HG03571 (cell line): ENCODE results near the gene CUL7.
A peak's percentile ranks its signal among the peaks of the same experiment; 100 is the strongest.
"Not testable (repeated sequence)": the region's sequence is repeated elsewhere in the genome, so short reads cannot be mapped to it uniquely, and the experiment has no call there.

Experiments used
- ATAC-seq: cut with Tn5 transposase; IDR thresholded peaks from one replicate; pipeline ENCODE4 v1.9.1; 2021; ENCODE audit not compliant: unreplicated experiment

CUL7 gene

DNA sequence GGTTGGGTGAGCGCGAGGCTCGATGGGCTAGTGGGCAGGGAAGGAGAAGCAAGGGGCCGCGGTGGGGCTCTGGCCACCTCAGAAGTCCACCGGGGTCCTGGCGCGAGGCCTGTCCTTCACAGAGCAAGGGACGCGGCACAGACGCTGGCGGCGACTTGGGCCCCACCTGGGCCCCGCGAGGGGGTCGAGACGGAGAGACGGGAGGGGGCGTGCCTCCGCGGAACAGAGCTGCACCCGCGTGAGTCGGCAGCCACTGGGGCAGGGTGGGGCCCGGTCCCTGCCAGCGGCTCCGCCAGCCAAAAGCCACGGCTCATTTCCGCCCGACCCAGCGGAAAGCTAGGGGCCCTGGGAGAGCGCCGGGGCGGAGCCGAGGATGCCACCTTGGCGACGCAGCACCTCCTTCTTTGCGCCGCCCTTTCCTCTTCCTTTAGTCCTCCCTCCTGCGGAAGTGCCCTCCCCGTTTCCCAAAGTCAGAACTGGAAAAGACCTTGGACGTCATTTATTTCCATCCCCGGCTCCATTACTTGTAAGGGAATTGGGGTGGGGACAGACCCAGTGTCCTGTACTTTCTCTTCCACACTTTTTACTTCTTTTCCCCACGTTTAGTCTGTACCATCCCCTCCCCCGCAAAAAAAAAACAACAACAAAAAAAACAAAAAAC lies at the start of gene CUL7:
TSS of gene CUL7 (minus strand) at position 307 of the 661 bp plus-strand sequence. CDS start 1,063 bp downstream, outside the sequence.
- peak; percentile 69 for ATAC-seq

DNA sequence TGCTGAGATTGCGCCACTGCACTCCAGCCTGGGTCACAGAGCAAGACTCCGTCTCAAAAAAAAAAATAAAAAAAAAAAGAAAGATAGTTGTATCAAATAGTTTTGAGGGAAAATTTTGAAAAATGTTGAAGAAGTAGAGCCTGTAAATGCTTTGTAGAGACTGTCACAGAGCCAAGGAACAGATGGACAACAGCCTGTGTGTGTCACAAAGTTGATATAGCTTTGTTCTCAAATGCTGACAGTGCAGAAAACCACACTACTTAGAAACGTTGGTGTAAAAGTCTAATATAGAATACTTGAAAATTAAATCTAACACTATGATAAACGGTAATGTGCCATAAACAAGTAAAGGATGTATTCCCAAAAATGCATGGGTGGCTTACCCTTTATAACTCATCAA lies 47.8 kb upstream of the CUL7 start:
- no peak for ATAC-seq

DNA sequence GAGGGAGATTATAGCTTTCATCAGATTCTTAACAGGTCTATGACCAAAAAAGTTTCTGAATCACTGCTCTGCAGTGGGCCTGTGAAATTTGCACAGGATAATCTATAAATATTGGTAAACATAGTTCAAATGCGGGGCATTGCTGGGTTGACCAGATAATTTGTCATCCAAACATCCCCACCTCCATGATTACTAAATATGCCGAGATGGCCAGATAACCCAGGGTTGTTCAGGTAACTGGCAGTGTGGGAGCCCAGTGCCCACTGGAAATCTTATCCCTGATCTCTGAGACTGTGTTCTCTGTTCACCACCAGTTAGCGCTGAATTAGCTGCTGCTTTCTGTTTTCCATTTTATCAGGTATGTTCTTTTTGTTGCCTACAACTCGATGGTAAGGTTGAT lies 43.9 kb upstream of the CUL7 start:
- ATAC-seq = no peak

DNA sequence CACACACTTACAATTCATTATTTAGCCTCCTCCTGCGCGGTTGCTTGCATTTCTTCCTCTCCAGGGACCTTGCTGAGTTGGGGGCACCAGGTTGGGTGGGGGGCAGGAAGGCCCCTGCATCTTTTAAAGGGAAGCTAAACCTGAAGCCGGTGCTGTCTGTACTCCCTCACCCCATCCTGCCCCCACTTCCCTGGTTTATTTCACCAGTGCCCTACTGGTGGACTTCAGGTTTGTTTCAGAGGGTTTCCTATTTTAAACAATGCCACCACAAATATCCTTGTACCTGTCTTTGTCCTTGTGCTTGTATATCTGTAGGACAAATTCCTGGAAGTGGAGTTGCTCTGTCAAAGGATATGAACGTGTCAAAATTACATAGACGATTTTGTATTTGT lies 43.4 kb upstream of the CUL7 start:
- no peak for ATAC-seq

DNA sequence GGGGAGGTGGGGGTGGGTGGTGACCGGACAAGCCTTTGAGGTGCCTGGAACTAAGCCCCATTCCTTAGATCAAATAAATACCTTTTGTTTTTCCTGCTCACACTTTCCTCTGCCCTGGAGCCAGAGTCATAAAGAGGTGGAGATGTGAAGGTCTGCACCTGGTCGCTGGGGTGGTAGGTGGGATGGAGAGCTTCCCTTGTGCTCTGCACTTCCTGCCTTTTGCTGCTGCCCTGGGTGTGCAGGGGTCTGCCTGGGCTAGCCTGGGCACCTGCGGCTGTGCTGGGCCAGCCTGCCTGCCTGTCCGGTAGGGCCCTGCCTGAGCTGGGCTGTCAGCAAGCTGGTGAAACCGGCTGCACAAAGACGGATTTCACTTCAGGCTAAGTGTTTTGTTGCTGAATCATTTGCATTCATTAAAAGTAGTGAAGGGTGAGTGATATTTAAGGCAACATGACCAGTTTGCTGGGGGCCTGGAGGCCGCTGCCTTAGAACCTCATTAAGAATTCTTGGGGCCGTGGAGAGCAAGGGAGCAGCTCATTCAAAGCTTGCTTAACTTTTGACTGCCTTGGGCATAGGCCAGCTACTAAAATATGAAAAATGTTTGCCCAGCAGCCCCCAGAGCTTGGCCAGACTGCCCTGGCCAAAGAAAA lies 42.9 kb upstream of the CUL7 start:
- no peak for ATAC-seq

DNA sequence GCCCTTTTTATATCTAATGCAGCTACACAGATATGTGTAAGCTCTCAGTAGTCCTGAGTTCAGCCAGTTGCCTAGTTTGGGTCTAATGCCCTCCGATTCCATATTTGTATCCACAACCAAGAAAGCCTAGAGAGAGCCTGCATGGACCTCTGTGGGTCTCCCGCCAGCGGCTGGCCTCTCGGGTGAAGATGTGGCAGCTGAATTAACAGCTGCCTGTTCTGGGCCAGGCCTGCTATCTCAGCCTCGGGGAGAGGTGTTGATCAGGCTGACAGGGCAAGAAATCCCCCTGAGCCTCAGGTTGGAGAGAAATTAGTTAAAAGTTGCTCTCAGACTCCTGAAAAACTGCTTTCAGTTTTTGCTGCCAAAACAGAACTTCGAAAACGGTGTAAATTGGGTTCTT lies 42.3 kb upstream of the CUL7 start:
- no peak for ATAC-seq

DNA sequence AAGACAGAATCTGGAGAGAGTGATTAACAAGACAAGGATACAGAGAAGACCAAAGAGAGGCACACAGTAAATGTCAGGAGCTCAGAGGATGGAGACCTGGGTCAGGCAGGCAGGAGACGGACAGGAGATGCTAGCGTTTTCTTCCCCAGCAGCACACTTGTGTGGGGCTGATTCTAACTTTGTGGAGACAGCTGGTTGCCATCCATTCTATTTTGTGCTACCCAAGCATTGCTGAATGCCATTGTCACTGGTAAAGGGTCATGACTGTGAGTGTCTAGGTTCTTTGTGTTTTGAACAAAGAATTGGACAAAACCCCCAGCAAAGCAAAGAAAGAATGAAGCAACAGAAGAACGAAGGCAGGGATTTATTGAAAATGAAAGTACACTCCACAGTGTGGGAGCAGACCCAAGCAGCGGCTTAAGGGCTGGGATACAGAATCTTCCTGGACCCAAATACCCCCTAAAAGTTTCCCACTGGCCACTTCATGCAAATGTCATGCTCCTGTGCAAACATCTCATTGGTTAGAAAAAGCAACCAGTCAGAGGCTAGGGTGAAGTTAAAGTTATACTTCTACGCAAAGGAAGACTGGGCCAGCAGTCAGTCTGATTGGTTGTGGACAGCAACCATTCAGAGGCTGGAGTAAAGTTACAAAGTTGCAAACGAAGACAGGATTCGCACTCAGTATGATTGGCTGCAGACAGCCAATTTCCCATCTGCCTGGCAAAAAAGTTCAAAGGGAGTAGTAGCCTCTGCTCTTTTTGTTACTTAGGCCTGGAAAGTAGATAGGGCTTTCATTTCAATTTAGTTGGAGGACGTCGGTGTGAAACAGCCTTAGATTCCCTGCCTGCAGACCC lies 40.0 kb upstream of the CUL7 start:
- ATAC-seq = no peak

DNA sequence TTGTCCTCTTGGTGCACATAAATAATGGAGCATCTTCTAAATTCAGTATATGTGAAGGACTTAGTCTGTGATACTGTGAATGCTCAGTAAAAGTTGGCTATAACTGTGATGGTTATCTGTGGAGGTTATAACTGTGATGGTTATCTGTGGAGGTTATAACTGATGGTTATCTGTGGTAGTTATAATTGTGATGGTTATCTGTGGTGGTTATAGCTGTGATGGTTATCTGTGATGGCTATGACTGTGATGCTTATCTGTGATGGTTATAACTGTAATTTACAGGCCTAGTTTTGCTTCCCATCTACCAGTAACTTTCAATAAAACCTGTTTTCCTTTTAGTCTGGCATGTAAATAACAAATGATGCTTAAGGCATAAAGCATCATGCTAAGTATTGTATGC lies 39.0 kb upstream of the CUL7 start:
- no peak for ATAC-seq

DNA sequence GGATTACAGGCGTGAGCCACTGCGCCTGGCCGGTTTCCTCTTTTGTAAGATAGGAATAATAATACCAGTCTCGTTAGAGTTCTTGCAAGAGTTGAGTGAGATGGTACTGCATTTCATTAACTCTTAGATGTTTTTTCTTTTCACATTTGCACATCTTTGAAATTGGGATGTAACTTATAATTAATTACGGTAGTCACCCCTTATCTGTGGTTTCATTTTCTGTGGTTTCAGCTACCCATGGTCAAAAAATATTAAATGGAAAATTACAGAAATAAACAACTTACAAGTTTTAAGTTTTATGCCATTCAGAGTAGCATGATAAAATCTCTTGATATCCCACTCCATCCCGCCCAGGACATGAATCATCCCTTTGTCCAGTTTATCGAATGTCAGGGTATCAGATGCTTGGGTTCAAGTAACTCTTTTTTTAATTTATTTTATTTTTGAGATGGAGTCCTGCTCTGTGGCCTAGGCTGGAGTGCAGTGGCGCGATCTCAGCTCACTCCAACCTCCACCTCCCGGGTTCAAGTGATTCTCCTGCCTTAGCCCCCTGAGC lies 37.9 kb upstream of the CUL7 start:
- ATAC-seq = no peak

DNA sequence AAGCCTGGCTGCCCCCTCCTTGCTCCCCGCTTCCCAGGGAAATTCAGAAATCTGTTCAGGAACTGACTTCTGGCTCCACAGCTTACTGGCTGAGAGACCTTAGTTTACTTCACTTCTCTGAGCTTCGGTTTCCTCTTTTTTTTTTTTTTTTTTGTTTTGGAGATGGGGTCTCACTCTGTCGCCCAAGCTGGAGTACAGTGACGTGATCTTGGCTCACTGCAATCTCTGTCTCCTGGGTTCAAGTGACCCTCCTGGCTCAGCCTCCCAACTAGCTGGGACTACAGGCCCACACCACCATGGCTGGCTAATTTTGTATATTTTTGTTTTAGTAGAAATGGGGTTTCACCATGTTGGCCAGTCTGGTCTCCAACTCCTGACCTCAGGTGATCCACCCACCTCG lies 37.4 kb upstream of the CUL7 start:
- ATAC-seq = no peak

DNA sequence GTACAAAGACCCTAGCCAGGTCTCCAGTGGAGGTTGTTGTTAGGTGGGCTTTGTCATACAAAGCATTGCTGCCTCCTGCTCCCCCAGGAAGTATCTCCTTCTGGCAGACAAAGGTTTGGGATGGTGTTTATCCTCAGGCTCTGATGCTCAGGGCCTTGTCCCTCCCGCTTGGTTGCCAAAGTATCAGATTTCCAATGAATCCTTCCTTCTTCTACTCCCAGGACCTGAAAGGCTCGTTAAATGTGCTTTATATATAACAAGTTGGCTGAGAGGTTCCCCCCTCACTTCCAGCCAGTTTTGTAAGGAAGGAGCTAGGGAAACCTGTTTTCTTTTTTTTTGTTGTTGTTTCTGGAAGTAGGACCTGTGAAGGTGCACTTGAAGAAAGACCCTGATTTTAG lies 36.9 kb upstream of the CUL7 start:
- no peak for ATAC-seq

DNA sequence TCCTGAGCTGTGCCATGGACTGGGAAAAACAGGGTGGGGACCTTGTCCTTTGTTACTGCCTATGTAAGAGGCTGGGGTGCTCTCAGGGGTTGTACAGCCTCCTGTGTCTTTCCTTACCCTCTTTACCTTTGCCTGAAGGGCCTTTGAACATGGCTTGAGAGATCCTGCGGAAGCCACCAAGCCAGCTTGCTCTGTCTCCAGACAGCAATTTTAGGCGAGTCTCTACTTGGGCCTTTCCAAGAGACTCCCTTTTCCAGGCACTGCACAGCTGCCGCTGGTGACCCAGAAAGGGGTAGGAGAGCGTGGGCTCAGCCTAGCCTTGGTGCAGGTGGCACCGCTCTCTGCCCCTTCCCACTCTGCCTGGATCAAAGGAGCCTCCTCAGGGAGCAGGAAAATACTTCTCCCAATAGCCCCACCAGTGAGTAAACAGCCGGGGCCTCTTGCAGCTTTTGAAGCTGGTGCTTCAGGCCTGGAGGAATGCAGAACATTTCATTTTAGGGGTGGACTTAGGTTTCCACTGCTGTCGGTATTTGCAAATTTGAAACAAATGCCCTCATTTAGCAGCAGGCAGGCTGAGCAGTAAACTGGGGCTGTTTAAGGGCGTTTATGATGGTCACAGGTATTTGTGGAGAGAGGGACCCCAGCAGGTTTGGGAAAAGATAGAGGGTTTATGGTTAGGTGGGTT lies 36.4 kb upstream of the CUL7 start:
- ATAC-seq = no peak

DNA sequence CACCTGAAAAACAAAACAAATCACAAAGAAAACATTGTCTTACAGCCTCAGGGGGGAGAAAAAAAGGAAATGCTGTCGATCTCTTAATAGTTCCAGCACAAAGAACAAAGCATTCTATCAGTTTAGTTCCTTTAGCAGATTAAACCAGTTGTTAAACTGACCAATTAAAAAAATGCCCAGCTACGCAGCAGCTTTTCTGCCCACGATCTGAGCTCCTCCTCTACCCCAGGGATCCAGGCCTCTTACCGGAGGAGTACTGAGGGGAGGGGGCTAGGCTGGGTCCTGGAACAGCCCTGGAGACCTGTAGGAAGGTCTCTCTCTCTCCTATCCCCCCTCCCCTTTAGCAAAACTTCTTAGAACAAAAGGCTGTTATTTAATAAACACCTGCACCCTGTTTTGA lies 35.8 kb upstream of the CUL7 start:
- no peak for ATAC-seq

DNA sequence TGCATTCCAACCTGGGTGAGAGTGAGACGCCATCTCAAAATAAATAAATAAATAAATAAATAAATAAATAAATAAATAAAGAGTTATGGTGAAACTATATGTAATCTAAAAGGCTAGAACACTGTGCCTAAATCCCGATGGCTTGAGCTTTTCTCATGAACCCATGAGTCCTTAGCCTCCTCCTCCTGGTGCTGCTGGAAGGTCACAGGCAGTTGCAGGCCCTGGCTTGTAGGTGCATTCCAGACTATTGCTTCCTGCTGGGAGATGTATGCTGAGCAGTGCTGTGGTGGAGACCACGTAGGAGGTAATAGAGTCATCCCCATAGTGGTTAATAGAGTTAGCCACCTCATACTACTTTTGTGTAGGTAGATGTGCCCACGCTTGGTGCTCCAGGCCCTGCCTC lies 35.0 kb upstream of the CUL7 start:
- no peak for ATAC-seq

DNA sequence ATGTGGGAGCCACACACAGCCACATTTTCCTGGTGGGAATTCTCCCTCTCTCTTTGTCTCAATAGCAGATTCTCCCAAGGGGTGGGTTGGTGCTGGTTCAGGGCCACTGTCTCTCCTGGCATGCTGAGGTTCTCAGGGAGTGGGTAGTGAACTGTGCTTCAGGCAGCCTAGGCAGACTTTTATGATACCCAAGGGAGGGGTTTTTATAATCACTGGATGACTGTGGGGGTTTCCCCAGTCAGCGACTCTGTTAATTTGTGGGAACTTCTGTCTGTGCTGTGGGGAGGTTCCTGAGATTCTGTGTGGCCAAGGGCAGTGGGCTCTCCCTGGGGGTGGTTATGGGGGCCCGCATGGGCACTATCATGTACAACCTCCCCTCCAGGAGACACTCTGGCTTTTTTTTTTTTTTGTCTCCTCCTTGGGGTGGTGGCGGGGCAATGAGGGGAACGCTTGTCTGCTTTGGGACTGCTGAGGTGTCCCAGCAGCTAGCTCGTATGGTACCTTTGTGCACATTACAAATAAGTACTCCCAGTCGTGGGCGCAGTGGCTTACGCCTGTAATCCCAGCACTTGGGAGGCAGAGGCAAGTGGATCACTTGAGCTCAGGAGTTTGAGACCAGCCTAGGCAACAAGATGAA lies 32.5 kb upstream of the CUL7 start:
- ATAC-seq = no peak

DNA sequence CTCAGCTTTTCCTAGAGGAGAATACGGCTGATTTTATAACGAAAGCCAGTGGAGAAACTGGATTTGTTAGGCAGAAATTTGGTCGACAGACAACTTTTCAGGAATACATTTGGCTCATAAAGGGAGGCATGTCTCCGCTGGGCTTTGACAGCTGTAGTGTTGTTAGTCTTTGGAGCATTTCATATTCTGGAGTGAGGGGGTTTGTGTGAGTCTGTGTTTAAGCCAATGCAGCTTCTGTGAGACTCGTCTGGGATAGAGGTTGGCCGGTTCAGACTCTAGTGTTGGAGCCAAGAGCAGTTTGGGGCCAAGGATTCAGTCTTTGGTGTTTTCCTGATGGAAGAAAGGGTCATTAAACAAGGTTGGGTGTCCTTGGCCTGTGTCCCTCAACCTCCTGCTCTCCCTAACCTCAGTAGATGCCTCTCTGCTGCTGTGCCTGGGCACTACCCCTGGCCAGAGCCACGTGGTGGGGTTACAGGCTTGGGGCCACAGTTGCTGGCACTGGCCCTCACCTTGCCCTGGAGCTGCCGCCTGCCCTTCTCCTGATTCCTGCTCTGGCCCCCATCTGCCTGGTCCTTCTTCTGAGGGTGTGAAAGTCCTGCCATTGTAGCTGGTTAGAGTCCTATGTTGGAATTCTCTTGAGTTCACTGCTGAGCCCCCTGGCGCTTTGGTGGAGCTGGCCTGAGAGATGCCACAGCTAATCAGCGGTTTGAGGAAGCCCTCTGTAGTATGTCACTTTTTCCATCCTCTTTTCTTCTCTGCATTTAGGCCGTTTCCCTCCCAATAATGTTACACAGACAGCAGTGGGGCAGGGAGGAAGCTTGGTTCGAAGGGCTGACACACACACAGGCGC lies 29.4 kb upstream of the CUL7 start:
- no peak for ATAC-seq

DNA sequence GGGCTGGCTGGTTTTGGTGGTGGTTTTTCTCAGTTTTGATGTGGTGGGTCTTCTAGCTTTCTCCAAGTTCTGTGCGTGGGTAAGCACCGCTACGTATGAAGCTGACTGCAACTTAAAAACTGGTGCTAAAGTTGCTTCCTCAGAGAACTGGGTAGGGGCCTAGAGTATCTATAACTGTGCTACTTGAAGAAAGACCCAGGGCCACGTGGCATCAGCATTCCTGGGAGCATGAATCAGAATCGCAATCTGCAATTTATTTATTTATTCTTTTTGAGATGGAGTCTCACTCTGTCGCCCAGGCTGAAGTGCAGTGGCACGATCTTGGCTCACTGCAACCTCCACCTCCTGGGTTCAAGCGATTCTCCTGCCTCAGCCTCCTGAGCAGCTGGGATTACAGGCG lies 28.3 kb upstream of the CUL7 start:
- not testable (repeated sequence) for ATAC-seq

DNA sequence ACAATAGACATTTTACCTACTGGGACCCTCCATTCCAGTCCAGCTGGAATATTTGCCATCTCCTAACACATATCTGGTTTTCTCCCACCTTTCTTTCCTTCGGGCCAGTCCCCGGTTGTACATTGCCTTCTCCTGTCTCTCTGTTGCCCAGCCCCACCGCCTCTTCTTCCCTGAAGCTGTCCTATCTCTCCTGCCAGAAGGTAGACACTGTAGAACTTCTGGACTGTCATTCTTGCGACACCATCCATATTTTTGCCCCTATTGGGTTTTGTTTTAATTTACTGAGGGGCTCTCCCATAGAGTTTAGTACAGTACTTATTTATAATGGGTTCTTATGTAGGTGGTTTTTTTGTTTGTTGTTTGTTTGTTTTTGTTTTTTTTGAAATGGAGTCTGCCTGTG lies 27.4 kb upstream of the CUL7 start:
- no peak for ATAC-seq

DNA sequence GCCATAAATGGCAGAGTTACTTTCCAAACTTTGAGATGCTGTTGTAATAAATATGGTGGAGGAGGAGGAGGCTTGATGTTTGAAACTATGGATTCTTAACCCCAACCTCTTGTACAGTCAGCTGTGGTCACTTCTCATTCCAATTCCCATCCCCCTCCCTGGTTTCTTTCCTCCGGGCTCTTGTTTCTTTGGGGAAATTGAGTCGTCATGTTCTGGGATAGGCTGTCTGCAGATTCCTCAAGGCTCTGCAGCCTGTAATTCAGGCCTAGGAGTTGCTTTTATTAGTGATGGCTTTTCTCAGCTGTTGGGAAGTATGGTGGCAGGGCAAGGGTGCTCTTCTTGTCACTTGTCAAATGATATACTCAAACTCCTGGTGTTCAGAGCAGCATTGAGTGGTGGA lies 25.0 kb upstream of the CUL7 start:
- no peak for ATAC-seq

DNA sequence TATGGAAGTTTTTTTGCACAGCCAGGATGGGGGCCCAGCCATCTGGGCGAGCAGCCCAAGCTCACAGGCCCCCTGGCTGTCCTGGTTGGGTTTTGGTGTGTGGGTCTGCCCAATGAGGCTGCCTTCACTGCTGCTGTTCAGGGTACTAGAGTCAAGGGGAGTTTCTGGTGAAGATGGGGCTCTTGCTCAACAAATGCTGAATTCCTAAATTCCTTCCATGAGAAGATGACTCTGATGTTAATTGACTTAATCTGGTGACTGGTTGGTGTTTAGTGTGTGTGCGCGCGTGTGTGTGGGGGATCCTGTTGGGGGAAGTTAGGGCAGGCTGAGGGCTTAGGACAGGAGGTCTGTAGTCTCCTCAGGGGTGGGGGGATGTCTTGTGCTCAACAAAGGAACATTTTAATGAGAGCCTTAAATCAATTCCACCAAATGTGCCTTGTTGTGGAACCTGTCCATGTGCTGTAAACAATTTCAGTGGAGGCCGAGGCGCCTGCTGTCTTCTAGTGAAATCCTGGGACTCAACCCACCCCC lies 24.4 kb upstream of the CUL7 start:
- no peak for ATAC-seq
